Measurements from ENCODE around the gene DHRS4L2.
"Not testable (repeated sequence)": the region's sequence is repeated elsewhere in the genome, so short reads cannot be mapped to it uniquely, and the experiment has no call there.

The DHRS4L2 gene

DNA sequence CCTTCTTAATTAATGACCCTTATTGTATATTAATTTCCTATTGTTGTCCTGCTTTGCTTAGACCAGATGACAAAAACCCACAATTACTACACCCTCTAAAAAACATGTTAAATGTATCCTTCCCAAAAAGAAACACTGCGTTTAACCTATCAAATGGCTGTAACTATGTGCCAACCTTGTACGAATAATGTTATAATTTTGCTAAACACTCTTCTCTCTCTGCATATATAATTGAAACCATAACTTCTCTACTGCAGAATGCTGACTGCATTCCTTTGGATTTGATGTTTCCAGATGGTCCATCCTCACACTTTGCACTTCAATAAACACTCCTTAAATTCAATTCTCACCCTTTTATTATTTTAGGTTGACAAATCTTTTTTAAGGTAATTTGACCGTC lies 31.8 kb downstream of the DHRS4L2 start:
- FAIRE-seq: not testable (repeated sequence)

- not testable (repeated sequence) for FAIRE-seq
Observed at GRCh38 chr14:24024939-24025418, 36.2 kb downstream of the DHRS4L2 start.

DNA sequence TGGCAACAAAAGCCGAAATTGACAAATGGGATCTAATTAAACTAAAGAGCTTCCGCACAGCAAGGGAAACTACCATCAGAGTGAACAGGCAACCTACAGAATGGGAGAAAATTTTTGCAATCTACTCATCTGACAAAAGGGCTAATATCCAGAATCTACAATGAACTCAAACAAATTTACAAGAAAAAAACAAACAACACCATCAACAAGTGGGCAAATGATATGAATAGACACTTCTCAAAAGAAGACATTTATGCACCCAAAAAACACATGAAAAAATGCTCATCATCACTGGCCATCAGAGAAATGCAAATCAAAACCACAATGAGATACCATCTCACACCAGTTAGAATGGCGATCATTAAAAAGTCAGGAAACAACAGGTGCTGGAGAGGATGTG lies 41.0 kb downstream of the DHRS4L2 start:
- not testable (repeated sequence) for FAIRE-seq

- FAIRE-seq: not testable (repeated sequence)
Observed at GRCh38 chr14:24031331-24031730, 42.6 kb downstream of the DHRS4L2 start.

DNA sequence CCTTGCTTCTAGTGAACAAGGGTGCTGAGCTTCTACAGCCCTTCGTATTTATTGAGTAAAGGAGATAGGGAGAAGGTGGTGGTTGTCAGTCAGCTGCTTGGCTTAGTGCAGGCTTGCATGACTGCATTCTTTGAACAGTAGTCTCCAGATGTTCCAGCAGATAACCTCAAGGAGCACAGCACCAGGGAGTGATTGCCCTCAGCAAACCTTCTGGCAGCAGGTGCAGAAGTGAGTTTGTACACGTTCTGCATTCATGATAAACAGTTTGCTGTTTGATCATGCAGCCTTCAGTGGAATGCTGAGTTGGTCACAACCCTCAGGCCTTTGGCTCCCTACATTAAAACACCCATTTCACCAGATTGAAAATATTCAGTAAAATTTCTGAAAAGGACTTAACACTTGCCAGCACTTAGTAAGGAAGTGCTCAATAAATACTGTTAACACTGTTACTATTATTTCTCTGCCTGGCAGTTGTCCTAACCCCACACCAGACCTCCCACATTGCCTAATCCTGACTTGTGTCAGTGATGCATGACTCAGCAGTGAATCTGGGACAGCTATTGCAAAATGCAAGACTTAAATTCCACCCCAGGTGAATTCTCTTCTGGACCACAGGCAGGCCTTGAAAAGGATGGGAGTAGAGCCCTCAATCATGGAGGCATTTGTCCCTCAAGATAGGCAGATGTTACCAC lies 44.1 kb downstream of the DHRS4L2 start:
- no peak for FAIRE-seq

- not testable (repeated sequence) for FAIRE-seq
Observed at GRCh38 chr14:24035769-24036168, 47.0 kb downstream of the DHRS4L2 start.

DNA sequence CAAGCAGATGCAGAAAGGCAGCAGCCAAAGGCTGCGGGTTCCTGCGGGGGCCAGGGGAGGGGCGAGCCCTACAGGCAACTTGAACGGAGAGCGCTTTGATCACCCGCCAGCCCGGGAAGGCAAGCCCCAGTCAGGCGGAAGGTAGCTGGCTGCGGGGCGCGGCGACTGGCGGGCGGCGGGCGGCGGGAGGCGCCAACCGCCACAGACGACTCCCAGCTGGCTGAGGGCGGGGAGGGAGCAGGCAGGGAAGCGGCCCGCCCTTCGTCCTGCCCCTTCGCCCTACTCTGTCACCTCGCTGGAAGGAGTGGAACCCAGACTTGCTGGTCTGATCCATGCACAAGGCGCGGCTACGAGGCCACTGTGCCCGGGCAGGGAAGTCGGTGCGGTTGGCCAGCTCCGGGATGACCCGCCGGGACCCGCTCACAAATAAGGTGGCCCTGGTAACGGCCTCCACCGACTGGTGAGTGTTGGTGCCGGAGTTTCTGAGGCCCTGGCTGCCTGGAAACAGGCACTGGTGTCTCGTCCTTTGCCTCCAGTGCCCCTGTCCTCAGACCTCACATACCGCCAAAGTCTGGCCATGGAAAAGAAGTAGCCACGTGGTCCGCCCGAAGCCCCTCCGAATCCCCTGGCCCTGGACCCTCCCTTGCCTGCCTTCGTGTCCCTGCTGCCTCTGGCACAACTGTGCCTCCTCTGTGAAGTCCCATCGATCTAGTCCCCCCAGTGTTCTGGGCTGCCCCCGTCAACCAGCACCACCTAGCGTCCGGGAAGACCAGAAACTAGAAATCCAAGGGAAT lies 47.6 kb downstream of the DHRS4L2 start:
- no peak for FAIRE-seq

- FAIRE-seq: not testable (repeated sequence)
Observed at GRCh38 chr14:24036963-24037657, 48.4 kb downstream of the DHRS4L2 start.

GRCh38 chr14:24037658-24038037 lies 48.9 kb downstream of the DHRS4L2 start:
- FAIRE-seq: no peak

DNA sequence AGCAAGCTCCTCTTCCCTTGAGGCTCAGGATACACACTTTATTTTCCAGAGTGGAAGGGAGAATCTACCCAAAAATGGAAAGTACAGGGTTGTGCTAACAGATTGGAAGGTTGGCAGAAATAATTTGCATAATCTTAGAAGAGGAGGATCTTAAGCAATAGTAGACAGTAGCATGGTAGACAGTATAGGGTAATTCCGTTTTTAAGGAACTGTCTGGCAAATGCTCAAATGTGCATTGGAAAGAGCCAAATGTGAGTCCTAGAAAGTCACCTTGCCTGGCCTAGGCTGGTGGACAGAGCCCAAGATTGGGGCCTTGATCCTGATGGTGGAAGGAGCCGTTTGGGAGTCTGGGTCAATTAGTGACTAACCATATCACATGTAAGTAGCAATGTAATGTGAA lies 50.0 kb downstream of the DHRS4L2 start:
- no peak for FAIRE-seq

GRCh38 chr14:24040692-24041091 lies 52.0 kb downstream of the DHRS4L2 start:
- no peak for FAIRE-seq

GRCh38 chr14:24042746-24043145 lies 54.0 kb downstream of the DHRS4L2 start:
- no peak for FAIRE-seq

GRCh38 chr14:24049002-24049401 lies 60.3 kb downstream of the DHRS4L2 start:
- not testable (repeated sequence) for FAIRE-seq

GRCh38 chr14:24050753-24051152 lies 62.0 kb downstream of the DHRS4L2 start:
- FAIRE-seq: not testable (repeated sequence)

- no peak for FAIRE-seq
Observed at GRCh38 chr14:24051176-24051788, 62.6 kb downstream of the DHRS4L2 start.

GRCh38 chr14:24051789-24052655 lies 63.3 kb downstream of the DHRS4L2 start, which contains the start of gene CARMIL3:
TSS of gene CARMIL3 (plus strand) at chr14:24052009. CDS start at chr14:24052154, 145 bp downstream.
- no peak for FAIRE-seq

- FAIRE-seq: no peak
Observed at GRCh38 chr14:24052656-24053547, 64.2 kb downstream of the DHRS4L2 start.

DNA sequence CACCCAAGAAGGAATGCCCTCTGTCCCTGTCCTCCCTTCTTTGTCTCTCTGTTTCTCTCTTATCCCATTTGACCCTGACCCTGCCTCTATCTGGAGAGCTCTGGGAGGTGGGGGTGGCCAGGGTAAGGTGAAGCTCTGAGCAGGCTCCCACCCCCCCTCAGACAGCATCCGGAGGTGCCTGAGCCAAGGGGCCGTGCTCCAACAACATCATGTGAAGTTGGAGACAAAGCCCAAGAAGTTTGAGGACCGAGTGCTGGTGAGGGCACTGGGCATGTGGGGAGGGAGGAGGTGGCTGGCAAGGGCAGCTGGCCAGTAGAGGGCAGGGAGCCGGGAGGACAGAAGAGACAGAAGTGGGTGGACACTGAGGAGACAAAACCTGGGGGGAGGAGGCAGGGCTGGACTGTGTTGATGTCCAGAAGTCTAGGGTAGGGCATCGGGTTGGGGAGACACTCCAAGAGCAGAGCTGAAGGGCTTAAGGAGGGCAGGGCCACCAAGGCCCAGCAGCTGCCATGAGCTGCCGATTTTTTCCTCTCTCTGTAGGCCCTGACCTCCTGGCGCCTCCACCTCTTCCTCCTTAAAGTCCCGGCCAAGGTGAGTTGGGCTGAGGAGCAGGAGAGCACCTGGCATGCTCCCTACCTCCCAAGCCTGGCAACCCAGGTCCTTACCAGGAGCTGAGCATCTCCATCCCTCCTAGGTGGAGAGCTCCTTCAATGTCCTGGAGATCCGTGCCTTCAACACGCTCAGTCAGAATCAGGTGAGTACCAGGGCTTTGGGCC lies 65.0 kb downstream of the DHRS4L2 start:
- no peak for FAIRE-seq

DNA sequence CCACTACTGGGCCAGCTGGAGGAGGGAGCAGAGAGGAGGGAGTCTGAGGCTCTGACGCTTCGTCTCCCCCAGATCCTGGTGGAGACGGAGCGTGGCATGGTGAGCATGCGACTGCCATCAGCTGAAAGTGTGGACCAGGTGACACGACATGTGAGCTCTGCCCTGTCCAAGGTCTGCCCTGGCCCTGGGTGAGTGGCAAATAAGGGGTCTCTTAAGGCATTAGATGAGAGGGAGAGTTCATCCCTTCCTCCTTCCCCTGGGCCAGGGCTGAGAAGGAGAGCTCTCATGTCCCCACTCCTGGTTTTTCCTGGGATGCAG lies 65.6 kb downstream of the DHRS4L2 start:
- no peak for FAIRE-seq

DNA sequence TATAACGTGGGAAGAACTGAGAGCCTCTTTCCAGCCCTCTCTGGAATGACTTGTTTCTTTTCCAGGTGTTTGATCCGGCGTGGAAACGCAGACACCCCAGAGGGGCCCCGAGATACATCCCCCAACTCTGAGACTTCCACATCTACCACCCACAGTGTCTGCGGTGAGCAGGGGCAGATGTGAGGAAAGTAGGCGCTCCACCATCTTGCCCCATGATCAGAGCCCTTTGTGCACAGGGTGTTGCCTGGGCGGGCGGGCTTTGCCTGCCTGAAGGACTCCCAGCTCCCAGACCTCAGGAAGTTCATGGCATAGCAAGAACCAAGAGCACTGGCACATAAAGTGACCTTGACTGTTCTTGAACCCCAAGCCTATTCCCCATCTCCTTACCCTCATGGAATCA lies 65.9 kb downstream of the DHRS4L2 start:
- FAIRE-seq: no peak

All from islet of Langerhans (tissue), 1 donor.